ENCODE data around the gene MAP3K3.

MAP3K3 gene

DNA sequence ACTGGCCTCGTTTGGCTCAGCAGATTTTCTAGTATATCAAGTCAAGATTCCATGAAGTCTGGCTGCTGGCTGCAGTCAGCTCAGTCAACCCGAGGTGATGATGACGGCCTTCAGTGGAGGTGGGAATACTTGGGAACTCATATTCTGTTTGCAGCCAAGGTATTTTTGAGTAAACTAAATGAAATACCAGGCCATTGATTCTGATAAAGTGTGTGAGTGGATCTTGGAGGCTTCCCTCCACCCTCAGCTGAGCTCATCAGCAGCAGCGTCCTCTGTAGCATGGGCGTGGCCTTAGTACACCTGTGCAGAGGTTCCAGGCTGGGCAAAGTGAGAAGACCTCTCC lies 43.5 kb upstream of the MAP3K3 start:
- no peaks in the 10 kb centered on the region for H3K9me2 ChIP-seq (replicated peaks; ENCODE audit: low read depth, low read length)
- TF ChIP-seq, protein P1, sequence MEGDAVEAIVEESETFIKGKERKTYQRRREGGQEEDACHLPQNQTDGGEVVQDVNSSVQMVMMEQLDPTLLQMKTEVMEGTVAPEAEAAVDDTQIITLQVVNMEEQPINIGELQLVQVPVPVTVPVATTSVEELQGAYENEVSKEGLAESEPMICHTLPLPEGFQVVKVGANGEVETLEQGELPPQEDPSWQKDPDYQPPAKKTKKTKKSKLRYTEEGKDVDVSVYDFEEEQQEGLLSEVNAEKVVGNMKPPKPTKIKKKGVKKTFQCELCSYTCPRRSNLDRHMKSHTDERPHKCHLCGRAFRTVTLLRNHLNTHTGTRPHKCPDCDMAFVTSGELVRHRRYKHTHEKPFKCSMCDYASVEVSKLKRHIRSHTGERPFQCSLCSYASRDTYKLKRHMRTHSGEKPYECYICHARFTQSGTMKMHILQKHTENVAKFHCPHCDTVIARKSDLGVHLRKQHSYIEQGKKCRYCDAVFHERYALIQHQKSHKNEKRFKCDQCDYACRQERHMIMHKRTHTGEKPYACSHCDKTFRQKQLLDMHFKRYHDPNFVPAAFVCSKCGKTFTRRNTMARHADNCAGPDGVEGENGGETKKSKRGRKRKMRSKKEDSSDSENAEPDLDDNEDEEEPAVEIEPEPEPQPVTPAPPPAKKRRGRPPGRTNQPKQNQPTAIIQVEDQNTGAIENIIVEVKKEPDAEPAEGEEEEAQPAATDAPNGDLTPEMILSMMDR (conservative IDR thresholded peaks at IDR 0.05; ENCODE audit: low read length) = no peak
- TF ChIP-seq EZH2phosphoT487 (IDR thresholded peaks at IDR 0.05; ENCODE audit: borderline replicate concordance) = no peak
- H3K4me3 ChIP-seq (ENCODE audit: low read length, poor library complexity, severe bottlenecking) = no peak overlapping the region
- H3K36me3 ChIP-seq (ENCODE audit: insufficient read depth, low read length) = peaks cover 64% of the 10 kb centered on the region; the same call in 1 of the 2 replicates
- peaks cover 30% of the 10 kb centered on the region for H4K20me1 ChIP-seq (ENCODE audit: insufficient read depth, low read length, poor library complexity, severe bottlenecking)
- no peaks in the 10 kb centered on the region for H3F3A ChIP-seq (ENCODE audit: low read depth)
- no peaks in the 10 kb centered on the region for H3K27me3 ChIP-seq (ENCODE audit: insufficient read depth, low read length, poor library complexity, severe bottlenecking)
- no peaks in the 10 kb centered on the region for H3K4me1 ChIP-seq (ENCODE audit: insufficient read depth, low read length, poor library complexity, severe bottlenecking)
- no peaks in the 10 kb centered on the region for H3K9me3 ChIP-seq (ENCODE audit: insufficient read depth, low read depth, low read length)
- no peak overlapping the region for H3K4me2 ChIP-seq (ENCODE audit: low read depth, low read length, poor library complexity, severe bottlenecking)
- H3K9ac ChIP-seq (ENCODE audit: low read depth, low read length, poor library complexity, severe bottlenecking) = no peak overlapping the region
- peaks cover 57% of the 10 kb centered on the region for H3K79me2 ChIP-seq (ENCODE audit: insufficient read depth, low read length)
- H2AFZ ChIP-seq (ENCODE audit: low read length) = no peak overlapping the region

DNA sequence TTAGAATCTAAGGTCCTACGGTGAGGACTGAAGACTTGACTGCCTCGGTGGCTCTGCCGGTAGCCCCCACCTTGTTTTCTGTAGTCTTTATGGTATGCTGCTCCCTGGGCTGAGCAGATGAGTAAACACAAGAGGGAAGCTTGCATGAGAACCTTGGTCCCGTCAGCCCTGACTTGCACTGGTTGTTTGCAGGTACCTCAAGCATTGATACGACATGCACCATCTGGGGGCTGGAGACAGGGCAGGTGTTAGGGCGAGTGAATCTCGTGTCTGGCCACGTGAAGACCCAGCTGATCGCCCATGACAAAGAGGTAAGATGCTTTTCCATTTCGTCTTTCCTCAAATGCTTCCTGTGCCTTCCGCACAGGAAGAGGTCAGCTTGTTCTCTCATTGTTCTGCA lies 42.6 kb upstream of the MAP3K3 start:
- Histone ChIP-seq H3K9ac (ENCODE audit: low read depth, low read length, poor library complexity, severe bottlenecking) (no peak overlapping the region), H2AFZ (ENCODE audit: low read length) (no peak overlapping the region), H3K27me3 (ENCODE audit: insufficient read depth, low read length, poor library complexity, severe bottlenecking) (no peaks in the 10 kb centered on the region), H3K4me3 (ENCODE audit: low read length, poor library complexity, severe bottlenecking) (no peak overlapping the region), H3K79me2 (ENCODE audit: insufficient read depth, low read length) (peaks cover 48% of the 10 kb centered on the region), H4K20me1 (ENCODE audit: insufficient read depth, low read length, poor library complexity, severe bottlenecking) (peaks cover 25% of the 10 kb centered on the region), H3K36me3 (ENCODE audit: insufficient read depth, low read length) (peaks cover 73% of the 10 kb centered on the region; the same call in 1 of the 2 replicates), H3K9me3 (ENCODE audit: insufficient read depth, low read depth, low read length) (no peaks in the 10 kb centered on the region), H3K4me1 (ENCODE audit: insufficient read depth, low read length, poor library complexity, severe bottlenecking) (no peaks in the 10 kb centered on the region), H3K4me2 (ENCODE audit: low read depth, low read length, poor library complexity, severe bottlenecking) (no peak overlapping the region), H3F3A (ENCODE audit: low read depth) (no peaks in the 10 kb centered on the region), H3K9me2 (replicated peaks; ENCODE audit: low read depth, low read length) (no peaks in the 10 kb centered on the region)
- TF ChIP-seq, protein P1 (conservative IDR thresholded peaks at IDR 0.05; ENCODE audit: low read length) = no peak
- TF ChIP-seq EZH2phosphoT487 (IDR thresholded peaks at IDR 0.05; ENCODE audit: borderline replicate concordance) = no peak

DNA sequence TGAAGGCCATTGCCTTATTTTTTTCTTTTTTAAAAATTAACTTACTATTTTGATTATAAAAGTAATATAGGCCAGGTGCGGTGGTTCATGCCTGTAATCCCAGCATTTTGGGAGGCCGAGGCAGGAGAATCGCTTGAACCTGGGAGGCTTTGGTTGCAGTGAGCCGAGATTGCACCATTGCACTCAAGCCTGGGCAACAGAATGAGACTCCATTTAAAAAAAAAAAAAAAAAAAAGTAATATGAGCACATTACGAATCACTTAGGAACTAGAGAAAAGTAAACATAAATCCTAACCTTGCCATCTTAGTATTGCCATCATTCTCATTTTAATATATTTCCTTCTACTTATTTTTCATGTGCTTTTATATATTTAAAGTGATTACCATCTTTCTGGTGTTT lies 34.4 kb upstream of the MAP3K3 start:
- Histone ChIP-seq H2AFZ (ENCODE audit: low read length) (no peak overlapping the region), H3K4me1 (ENCODE audit: insufficient read depth, low read length, poor library complexity, severe bottlenecking) (no peaks in the 10 kb centered on the region), H3K9me3 (ENCODE audit: insufficient read depth, low read depth, low read length) (no peaks in the 10 kb centered on the region), H3K9me2 (replicated peaks; ENCODE audit: low read depth, low read length) (no peaks in the 10 kb centered on the region), H3K9ac (ENCODE audit: low read depth, low read length, poor library complexity, severe bottlenecking) (no peak overlapping the region), H4K20me1 (ENCODE audit: insufficient read depth, low read length, poor library complexity, severe bottlenecking) (no peaks in the 10 kb centered on the region), H3K79me2 (ENCODE audit: insufficient read depth, low read length) (no peaks in the 10 kb centered on the region), H3K36me3 (ENCODE audit: insufficient read depth, low read length) (peaks cover 86% of the 10 kb centered on the region; the same call in 1 of the 2 replicates), H3F3A (ENCODE audit: low read depth) (no peaks in the 10 kb centered on the region), H3K27me3 (ENCODE audit: insufficient read depth, low read length, poor library complexity, severe bottlenecking) (no peaks in the 10 kb centered on the region), H3K4me3 (ENCODE audit: low read length, poor library complexity, severe bottlenecking) (no peak overlapping the region), H3K4me2 (ENCODE audit: low read depth, low read length, poor library complexity, severe bottlenecking) (no peak overlapping the region)
- TF ChIP-seq, protein P1 (conservative IDR thresholded peaks at IDR 0.05; ENCODE audit: low read length) = no peak
- TF ChIP-seq EZH2phosphoT487 (IDR thresholded peaks at IDR 0.05; ENCODE audit: borderline replicate concordance) = no peak

Measured in Loucy (cell line).